ENCODE measurements around the gene RFX3. TPM values are rescaled to one million over a fixed set of nuclear protein-coding genes. Genes with fewer than 3 reads are reported as not detected.

Gene RFX3
- total RNA-seq, 1 donor from 2014 or later = 4.9 TPM

GRCh38 chr9:3435732-3436131 is 90.1 kb downstream of the RFX3 start:
- DNase-seq (ENCODE audit: low read depth in 2 of 2) = no peak

GRCh38 chr9:3434594-3434993 is 91.2 kb downstream of the RFX3 start:
- DNase-seq (ENCODE audit: low read depth in 2 of 2) = no peak

GRCh38 chr9:3433754-3434153 is 92.0 kb downstream of the RFX3 start:
- DNase-seq (ENCODE audit: low read depth in 2 of 2) = no peak

- DNase-seq (ENCODE audit: low read depth in 2 of 2) = no peak
These were observed 92.7 kb downstream of the RFX3 start for GRCh38 chr9:3433066-3433465.

GRCh38 chr9:3431890-3432289 is 93.9 kb downstream of the RFX3 start:
- DNase-seq (ENCODE audit: low read depth in 2 of 2) = no peak

- DNase-seq (ENCODE audit: low read depth in 2 of 2) = no peak
These were observed 105.9 kb downstream of the RFX3 start for GRCh38 chr9:3419893-3420292.

- DNase-seq (ENCODE audit: low read depth in 2 of 2) = no peak
These were observed 109.9 kb downstream of the RFX3 start for GRCh38 chr9:3415906-3416305.

GRCh38 chr9:3413984-3414383 is 111.8 kb downstream of the RFX3 start:
- no peak for DNase-seq (ENCODE audit: low read depth in 2 of 2)

GRCh38 chr9:3410461-3410860 is 115.3 kb downstream of the RFX3 start:
- DNase-seq (ENCODE audit: low read depth in 2 of 2) = no peak

GRCh38 chr9:3409453-3409852 is 116.3 kb downstream of the RFX3 start:
- DNase-seq (ENCODE audit: low read depth in 2 of 2) = no peak

GRCh38 chr9:3403315-3403714 is 122.5 kb downstream of the RFX3 start:
- DNase-seq (ENCODE audit: low read depth in 2 of 2) = no peak

GRCh38 chr9:3401221-3401954 is 124.4 kb downstream of the RFX3 start:
- DNase-seq (ENCODE audit: low read depth in 2 of 2) = no peak

GRCh38 chr9:3398232-3398648 is 127.6 kb downstream of the RFX3 start:
- no peak for DNase-seq (ENCODE audit: low read depth in 2 of 2)

GRCh38 chr9:3397766-3398165 is 128.0 kb downstream of the RFX3 start:
- no peak for DNase-seq (ENCODE audit: low read depth in 2 of 2)

GRCh38 chr9:3391414-3391813 is 134.4 kb downstream of the RFX3 start:
- no peak for DNase-seq (ENCODE audit: low read depth in 2 of 2)

GRCh38 chr9:3386753-3387152 is 139.0 kb downstream of the RFX3 start:
- no peak for DNase-seq (ENCODE audit: low read depth in 2 of 2)

GRCh38 chr9:3385871-3386270 is 139.9 kb downstream of the RFX3 start:
- no peak for DNase-seq (ENCODE audit: low read depth in 2 of 2)

GRCh38 chr9:3371842-3372241 is 154.0 kb downstream of the RFX3 start:
- DNase-seq (ENCODE audit: low read depth in 2 of 2) = no peak

GRCh38 chr9:3370715-3371114 is 155.1 kb downstream of the RFX3 start:
- DNase-seq (ENCODE audit: low read depth in 2 of 2) = no peak

GRCh38 chr9:3367185-3367584 is 158.6 kb downstream of the RFX3 start:
- DNase-seq (ENCODE audit: low read depth in 2 of 2) = no peak

GRCh38 chr9:3361689-3362392 is 164.0 kb downstream of the RFX3 start:
- no peak for DNase-seq (ENCODE audit: low read depth in 2 of 2)

- DNase-seq (ENCODE audit: low read depth in 2 of 2) = no peak
These were observed 164.7 kb downstream of the RFX3 start for GRCh38 chr9:3361116-3361515.

GRCh38 chr9:3360245-3360644 is 165.6 kb downstream of the RFX3 start:
- no peak for DNase-seq (ENCODE audit: low read depth in 2 of 2)

All from dermis microvascular lymphatic vessel endothelial cell (primary cell).